H4 (cell line): ENCODE results near the gene ACCS. TPM values are rescaled to one million over a fixed set of nuclear protein-coding genes. Genes with fewer than 3 reads are reported as not detected.

Experiments used
- DNase-seq: peaks from one replicate; pipeline ENCODE4 v3.0.0-alpha.2; 2015; ENCODE audit warnings: low spot score
- total RNA-seq: library from RNA; depleted of rRNA; stranded (reverse); fragments of >200 nt; shearing (Covaris generic); gene quantifications from 2 replicates; pipeline ENCODE4 v1.2.3, GENCODE V29; 2014

ACCS gene
- total RNA-seq, 1 experiment from 2014 or later, result 3.1 TPM

DNA sequence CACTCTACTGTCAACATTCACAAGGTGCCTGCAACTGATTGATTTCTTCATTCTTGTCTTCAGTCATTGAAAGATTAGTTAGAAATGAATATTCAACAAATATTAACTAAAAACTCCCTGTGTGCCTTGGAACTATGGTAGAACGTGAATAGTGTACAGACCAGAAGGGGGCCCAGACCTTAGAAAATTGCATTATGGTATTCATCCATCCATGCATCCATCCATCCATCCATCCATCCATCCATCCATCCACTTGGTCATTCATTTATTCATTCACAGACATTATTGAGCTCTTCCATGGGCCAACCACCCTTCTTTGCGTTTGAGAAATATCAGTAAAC lies 28.4 kb upstream of the ACCS start:
- no peak for DNase-seq

DNA sequence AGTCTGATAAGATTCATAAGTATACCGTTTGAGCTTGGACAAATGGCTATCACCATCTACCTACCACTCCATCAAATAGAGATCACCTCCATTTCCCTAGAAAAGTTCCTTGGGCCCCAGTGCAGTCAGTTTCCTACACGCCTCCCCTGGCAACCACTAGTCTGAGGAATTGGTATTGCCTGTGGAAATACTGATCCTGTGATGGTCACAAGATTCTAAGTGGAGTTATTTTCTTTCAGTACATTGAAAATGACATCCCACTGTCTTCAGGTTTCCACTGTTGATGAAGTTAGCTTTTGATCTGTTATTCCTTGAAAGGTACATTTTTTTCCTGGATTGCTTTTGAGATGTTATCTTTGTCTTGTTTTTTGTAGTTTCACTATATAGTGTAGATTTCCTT lies 22.9 kb upstream of the ACCS start:
- DNase-seq, result no peak

DNA sequence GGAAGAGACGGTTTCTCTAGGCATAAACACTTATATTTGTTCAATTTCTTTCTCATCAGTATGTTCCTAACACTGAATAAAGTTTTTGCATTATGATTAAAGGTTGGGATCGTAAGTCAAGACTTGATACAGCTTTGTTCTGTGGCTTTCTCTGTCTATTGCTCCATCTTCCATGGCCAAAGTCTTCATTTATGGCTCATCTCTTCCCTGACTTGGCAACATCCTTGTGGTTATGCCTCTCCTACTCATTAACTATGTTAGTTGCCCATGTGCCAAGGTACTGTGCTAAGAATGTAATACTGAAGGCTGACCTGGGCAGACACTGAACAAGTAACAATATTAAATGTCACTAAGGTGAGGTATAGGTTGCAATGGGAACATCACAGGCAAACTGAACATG lies 19.9 kb upstream of the ACCS start:
- DNase-seq, result no peak

DNA sequence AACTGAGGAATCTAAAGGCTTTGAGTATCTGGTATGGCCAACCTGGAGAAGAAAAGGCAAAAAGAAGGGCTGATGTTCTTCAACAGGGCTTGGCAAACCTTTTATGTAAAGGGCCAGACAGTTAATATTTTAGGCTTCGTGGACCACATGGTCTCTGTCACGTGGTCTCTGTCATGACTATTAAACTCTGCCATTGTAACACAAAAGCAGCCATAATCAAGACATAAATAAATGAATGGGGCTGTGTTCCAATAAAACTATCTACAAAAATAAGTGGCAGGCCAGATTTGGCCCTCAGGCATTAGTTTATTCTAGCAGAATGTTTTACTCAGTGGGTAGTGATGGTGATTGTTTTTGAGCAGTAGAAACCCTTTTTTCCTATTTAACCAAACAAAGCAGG lies 18.8 kb upstream of the ACCS start:
- no peak for DNase-seq

GRCh38 chr11:44047931-44048431 lies 18.1 kb upstream of the ACCS start, which contains the start of gene ACCSL:
Gene ACCSL, plus strand, starts transcription at chr11:44047981. Its CDS starts 56 bp downstream, at chr11:44048037.
- no peak for DNase-seq

GRCh38 chr11:44049832-44050231 lies 16.2 kb upstream of the ACCS start:
- DNase-seq, result no peak

DNA sequence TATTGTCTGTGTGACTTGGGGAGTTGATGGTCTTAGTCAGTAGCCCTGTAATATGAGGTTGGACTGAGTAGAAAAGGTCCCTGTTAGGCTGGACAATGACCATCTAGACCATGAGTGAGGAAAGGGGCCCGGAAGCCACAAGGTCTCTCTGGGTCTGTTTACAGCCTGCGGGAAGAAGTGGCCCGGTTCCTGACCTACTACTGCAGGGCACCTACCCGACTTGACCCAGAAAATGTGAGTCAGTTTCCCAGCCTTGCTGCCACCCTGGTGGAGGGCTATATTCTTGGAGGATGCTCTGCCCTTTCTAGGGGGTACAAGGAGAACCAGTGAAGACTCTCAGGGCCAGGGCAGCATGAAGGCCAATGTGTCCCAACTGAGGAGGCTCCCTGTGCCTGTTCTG lies 14.9 kb upstream of the ACCS start:
- no peak for DNase-seq

GRCh38 chr11:44057340-44057739 lies 8.7 kb upstream of the ACCS start:
- DNase-seq, result no peak

GRCh38 chr11:44058275-44058674 lies 7.8 kb upstream of the ACCS start:
- DNase-seq, result no peak

DNA sequence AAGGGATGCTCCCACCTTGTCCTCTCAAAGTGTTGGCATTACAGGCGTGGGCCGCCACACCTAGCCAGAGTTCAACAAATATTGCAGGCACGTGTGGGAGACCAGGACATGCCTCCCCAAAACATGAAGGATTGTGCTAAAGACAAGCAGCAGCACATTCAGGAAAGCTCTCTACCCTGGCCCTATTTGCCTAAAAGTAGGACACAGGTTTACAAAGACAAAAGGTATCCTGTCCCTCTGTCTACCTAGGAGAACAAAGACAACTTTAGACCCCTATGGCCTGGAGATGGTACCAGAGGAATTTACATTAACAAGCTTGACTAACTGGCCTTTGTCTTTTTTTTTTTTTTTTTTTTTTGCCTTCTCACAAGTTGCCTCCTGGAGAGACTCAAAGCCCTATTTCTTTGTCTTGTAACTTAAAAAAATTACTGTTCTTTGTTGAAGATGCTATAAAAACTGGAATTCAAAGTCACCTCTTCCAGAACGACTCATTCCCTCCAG lies 859 bp upstream of the ACCS start:
- no peak for DNase-seq

DNA sequence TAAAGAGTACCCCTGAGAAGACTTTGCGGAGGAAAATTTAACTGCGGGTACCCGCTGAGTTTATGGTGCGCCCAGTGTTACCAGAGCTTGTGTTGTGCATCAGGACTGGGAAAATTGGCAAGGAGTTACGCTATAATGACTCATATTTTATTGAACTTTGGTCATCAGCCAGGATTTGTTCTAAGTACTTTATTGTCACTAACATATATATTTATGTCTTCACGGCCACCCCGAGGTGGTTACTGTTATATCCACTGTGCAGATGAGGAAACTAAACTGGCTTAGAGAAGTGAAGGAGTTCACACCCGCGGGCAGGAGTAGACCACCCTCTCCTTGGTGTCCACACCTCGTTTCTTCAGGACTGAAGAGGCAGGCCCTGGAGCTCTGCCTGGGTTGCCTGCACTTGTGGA lies 667 bp downstream of the ACCS start:
- DNase-seq, result peak; percentile 59

DNA sequence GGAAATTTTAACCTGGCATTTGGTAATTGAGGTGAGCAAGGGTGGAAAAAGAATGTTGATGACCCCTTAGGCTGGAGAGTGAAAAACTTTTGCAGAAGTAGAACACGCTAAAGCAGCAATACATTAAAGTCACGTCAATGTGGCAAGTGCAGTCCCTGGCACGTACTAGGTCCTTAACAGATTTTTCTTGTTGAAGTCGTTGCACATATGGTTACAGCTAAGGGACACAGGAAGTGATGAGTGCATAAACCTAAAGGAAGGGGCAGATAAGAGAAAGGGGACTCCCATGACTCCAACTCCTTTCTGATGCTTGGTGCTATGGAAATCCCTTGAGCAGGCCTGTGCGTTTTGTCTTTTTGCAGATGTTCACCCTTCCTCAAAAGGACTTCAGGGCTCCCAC lies 1.2 kb downstream of the ACCS start:
- no peak for DNase-seq

DNA sequence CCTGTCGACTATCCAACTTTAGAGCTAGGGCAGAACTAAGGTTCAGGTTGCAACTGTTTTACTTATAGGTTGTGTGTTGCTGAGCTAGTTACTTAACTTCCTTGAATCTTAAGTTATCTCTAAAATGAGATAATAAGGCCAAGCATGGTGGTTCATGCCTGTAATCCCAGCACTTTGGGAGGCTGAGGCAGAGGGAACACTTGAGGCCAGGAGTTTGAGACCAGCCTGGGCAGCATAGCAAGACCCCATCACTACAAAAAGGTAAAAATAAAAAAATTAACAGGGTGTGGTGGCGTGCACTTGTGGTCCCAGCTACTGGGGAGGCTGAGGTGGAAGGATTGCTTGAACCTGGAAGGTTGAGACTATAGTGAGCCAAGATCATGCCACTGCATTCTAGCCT lies 2.1 kb downstream of the ACCS start:
- DNase-seq, result no peak

GRCh38 chr11:44071157-44071556 lies 5.1 kb downstream of the ACCS start:
- DNase-seq, result no peak

DNA sequence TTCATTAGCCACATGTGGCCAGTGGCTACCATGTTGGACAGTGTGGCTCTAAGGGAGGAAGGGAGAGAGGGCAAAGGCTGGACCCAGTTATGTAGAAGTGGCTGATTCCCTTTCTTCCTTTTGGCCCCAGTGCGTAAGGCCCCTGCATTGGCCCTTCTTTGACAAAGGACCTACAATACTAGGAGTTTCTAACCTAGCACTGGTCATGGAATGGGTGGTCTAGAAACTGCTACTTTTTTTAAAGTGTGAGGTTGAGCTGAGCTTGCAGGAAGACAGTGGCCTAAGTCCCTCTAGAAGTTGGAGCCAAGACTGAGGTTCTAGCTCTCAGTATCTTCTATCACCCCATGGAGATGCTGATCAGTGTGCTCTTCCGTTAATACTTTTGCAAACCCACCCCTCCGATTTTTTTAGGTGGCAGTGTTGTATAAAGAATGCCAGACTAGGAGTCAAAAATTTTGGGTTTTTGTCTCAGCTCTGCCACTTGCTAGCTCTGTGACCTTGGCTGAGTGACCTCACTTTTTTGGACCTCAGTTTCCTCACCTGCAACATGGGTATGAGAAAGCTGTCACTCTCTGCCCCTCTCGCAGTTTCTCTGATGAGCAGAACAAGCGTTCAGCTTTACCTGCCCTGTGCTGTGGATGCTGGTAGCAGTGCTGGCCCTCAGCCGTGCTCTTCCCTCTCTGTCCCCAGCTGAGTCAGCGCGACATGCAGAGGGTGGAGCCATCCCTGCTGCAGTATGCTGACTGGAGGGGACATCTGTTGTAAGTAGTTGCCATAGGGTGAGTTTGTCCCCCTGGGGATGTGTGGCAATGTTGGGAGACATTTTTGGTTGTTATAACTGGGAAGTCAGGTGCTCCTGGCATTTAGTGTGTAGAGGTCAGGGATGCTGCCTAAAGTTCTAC lies 6.9 kb downstream of the ACCS start:
- DNase-seq, result no peak

DNA sequence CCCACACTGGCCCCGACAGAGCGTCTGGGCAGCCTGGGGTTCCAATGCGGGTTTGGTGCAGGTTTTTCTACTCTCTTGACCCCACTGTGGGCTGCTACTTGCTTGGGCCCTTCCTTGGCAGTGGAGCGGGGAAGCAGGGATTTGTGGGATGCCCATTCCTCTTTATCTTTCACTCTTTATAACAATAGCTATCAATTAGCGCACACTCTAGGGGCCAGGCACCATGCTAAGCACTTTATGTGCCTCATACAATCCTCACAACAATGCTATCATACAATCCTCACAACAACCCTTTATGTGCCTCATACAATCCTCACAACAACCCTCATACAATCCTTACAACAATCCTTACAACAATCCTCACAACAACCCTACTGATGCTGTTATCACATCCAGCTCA lies 12.7 kb downstream of the ACCS start:
- DNase-seq, result no peak

- no peak for DNase-seq
These were observed 13.3 kb downstream of the ACCS start for GRCh38 chr11:44079376-44079775.

GRCh38 chr11:44080951-44081350 lies 14.9 kb downstream of the ACCS start:
- DNase-seq, result no peak

DNA sequence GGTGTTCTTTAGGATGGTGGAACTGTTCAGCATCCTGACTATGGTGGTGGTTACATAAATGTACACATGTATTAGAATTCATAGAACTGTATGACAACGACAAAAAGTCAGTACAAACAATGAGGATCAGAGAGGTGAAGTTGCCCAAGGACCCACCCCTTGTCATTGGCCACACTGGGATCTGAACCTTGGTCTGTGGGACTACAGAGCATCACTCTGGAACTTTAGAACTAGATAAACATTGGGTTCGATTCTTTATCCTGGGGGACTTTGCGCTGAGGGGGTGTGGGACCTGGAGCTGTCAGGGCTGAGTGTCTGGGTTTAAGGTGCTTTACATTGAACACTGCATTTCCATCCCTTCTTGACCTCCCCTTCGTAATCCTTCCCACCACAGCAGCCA lies 16.6 kb downstream of the ACCS start:
- no peak for DNase-seq

- DNase-seq, result no peak
These were observed 17.4 kb downstream of the ACCS start for GRCh38 chr11:44083433-44083832.

- no peak for DNase-seq
These were observed 17.8 kb downstream of the ACCS start for GRCh38 chr11:44083906-44084305.

DNA sequence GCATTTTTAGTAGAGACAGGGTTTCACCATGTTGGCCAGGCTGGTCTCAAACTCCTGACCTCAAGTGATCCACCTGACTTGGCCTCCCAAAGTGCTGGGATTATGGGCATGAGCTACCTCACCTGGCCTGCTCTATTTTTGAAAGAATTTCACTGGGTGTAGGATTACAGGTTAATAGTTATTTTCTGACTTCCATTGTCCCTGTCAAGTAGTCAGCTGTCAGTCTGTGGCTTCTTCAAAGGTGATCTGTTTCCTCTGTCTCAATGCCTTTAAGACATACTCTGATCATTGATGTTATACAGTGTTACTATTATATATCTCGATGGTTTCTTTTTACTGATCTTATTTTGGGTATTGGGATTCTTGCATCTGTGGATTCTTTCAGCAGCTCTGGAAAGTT lies 19.3 kb downstream of the ACCS start:
- no peak for DNase-seq

- DNase-seq, result no peak
These were observed 22.3 kb downstream of the ACCS start for GRCh38 chr11:44088377-44088776.

GRCh38 chr11:44088871-44089270 lies 22.8 kb downstream of the ACCS start:
- DNase-seq, result no peak
